ENCODE results near the gene MPZL2.

DNA sequence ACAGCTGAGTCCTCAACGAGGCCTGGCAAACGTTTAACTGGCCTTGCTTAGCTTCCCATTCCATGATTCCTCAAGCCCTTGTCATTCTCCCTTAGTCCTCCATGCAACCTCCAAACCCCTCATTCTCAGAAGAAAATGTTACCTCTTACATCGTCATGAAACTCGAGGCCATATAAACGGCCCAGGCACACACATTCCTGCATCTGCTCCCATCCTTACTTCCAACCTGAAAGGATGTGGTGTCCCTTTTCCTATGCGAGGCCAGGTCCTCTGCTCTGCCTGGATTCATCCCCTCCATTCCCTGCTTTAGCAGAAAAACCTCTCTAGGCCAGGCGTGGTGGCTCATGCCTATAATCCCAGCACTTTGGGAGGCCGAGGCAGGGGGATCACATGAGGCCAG lies 20.9 kb downstream of the MPZL2 start:
- TF ChIP-seq, protein P1, sequence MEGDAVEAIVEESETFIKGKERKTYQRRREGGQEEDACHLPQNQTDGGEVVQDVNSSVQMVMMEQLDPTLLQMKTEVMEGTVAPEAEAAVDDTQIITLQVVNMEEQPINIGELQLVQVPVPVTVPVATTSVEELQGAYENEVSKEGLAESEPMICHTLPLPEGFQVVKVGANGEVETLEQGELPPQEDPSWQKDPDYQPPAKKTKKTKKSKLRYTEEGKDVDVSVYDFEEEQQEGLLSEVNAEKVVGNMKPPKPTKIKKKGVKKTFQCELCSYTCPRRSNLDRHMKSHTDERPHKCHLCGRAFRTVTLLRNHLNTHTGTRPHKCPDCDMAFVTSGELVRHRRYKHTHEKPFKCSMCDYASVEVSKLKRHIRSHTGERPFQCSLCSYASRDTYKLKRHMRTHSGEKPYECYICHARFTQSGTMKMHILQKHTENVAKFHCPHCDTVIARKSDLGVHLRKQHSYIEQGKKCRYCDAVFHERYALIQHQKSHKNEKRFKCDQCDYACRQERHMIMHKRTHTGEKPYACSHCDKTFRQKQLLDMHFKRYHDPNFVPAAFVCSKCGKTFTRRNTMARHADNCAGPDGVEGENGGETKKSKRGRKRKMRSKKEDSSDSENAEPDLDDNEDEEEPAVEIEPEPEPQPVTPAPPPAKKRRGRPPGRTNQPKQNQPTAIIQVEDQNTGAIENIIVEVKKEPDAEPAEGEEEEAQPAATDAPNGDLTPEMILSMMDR (IDR thresholded peaks at IDR 0.05): no peak
- TF ChIP-seq POLR2A (IDR thresholded peaks at IDR 0.05): no peak

All from adrenal gland (tissue), 5 donors.